Caco-2 (cell line): Measurements from ENCODE around the gene HERC2. TPM values are rescaled to one million over a fixed set of nuclear protein-coding genes. Genes with fewer than 3 reads are reported as not detected.

Experiments
- BruUV-seq: library from RNA; stranded (reverse); fragments of 400-500 nt; replicated peaks from 2 replicates; lab custom pipeline; 2021; lab: Mats Ljungman, UMichigan
- CTCF ChIA-PET: fragments of 300-600 bp; sonication (Branson Sonifier 250); formaldehyde crosslinking; loops from one replicate; lab custom pipeline; 2022; ENCODE audit warnings: antibody characterized with exemption; lab: Charles Lee
- POLR2A ChIA-PET: fragments of 300-600 bp; sonication (Branson Sonifier 250); formaldehyde crosslinking; loops from one replicate; lab custom pipeline; 2022; ENCODE audit warnings: antibody characterized with exemption; lab: Charles Lee
- DNase-seq, 2 experiments: peaks; one replicate each; pipeline versions ENCODE4 v3.0.0 to v3.0.0-alpha.2; 2020 to 2022
- H3K27me3 ChIP-seq: replicated peaks from 2 replicates; pipeline ENCODE4 v1.6.0; 2011; ENCODE audit warnings: low read length; ENCODE audit not compliant: control insufficient read depth, insufficient read depth
- H3K36me3 ChIP-seq: 2 replicates; pipeline ENCODE4 v1.5.1; 2011; ENCODE audit warnings: low read length; ENCODE audit not compliant: control insufficient read depth, insufficient read depth
- H3K4me1 ChIP-seq: fragments of 250-450 bp; sonication (Bioruptor Pico); 2 replicates; pipeline ENCODE4 v1.5.1; 2020; ENCODE audit warnings: mild to moderate bottlenecking
- H3K4me3 ChIP-seq: 2 replicates; pipeline ENCODE4 v1.5.1; 2011; ENCODE audit warnings: low read depth, mild to moderate bottlenecking, control low read depth, low read length
- H3K9me3 ChIP-seq: fragments of 250-450 bp; sonication (Bioruptor Pico); 2 replicates; pipeline ENCODE4 v1.5.1; 2020; ENCODE audit warnings: mild to moderate bottlenecking, moderate library complexity
- H3K27ac Mint-ChIP-seq: one replicate; pipeline ENCODE4 v1.8.0; 2022; ENCODE audit warnings: mixed read lengths; ENCODE audit not compliant: unreplicated experiment
- H3K27me3 Mint-ChIP-seq: one replicate; pipeline ENCODE4 v1.8.0; 2022; ENCODE audit warnings: mixed read lengths; ENCODE audit not compliant: insufficient read depth, unreplicated experiment
- H3K36me3 Mint-ChIP-seq: one replicate; pipeline ENCODE4 v1.8.0; 2022; ENCODE audit warnings: mild to moderate bottlenecking, mixed read lengths; ENCODE audit not compliant: insufficient read depth, unreplicated experiment
- H3K4me1 Mint-ChIP-seq: one replicate; pipeline ENCODE4 v1.8.0; 2022; ENCODE audit warnings: low read depth, mixed read lengths; ENCODE audit not compliant: unreplicated experiment
- H3K4me3 Mint-ChIP-seq: one replicate; pipeline ENCODE4 v1.8.0; 2022; ENCODE audit warnings: mild to moderate bottlenecking, moderate library complexity, mixed read lengths; ENCODE audit not compliant: unreplicated experiment
- H3K9me3 Mint-ChIP-seq: one replicate; pipeline ENCODE4 v1.8.0; 2022; ENCODE audit warnings: mixed read lengths; ENCODE audit not compliant: unreplicated experiment
- CTCF ChIP-seq, 2 experiments: fragments of 200-600 bp in 1 of 2; IDR thresholded peaks; 1 replicate in 1 of 2; 2 replicates in 1 of 2; pipeline versions ENCODE4 v1.5.1 to v1.8.0; 2011 to 2022; ENCODE audit warnings: antibody characterized with exemption in 1 of 2, control low read depth in 1 of 2, inconsistent platforms in 1 of 2, low read depth in 1 of 2, low read length in 1 of 2, mild to moderate bottlenecking in 1 of 2, moderate library complexity in 1 of 2; ENCODE audit not compliant: insufficient read depth in 1 of 2, severe bottlenecking in 1 of 2, unreplicated experiment in 1 of 2
- intact Hi-C: fragments of 100-400 bp; cut with micrococcal nuclease; formaldehyde crosslinking; loops from one replicate; pipeline ENCODE4 v1.10.0; 2022; ENCODE audit not compliant: unreplicated experiment
- total RNA-seq: library from RNA; stranded (reverse); gene quantifications from 2 replicates; pipeline ENCODE4 v1.2.3, GENCODE V29; 2022

Gene HERC2
- total RNA-seq, 1 experiment from 2014 or later = 76.9 TPM

DNA sequence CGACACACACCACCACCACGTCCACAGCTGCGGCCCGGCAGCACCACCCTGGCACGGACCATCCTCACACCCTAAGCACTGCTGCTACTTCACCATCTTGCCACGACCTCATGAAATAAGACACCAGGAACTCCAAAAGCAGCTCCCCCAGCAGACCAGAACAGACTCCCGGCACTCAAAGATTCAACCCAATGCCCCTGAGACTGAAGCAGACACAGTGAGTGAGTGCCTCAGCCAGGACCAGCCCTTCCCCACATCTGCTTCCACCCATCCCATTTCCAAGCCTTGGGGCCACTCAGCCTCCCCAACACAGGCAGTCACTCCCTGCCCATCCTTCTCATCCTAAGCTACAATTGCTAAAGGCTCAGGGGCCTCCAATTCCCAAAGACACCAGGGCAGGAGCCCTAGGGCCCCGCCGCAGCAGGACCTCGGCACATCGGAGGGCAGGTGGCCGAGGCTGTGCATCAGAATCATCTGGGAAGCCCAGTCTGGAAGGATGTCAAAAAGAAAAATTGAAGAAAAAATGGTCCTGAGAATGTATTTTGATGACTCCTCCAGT lies 204.5 kb downstream of the HERC2 start:
- Mint-ChIP-seq H3K9me3 (no peaks in the 10 kb centered on the region), H3K4me3 (no peak overlapping the region), H3K27me3 (no peaks in the 10 kb centered on the region), H3K4me1 (no peaks in the 10 kb centered on the region), H3K27ac (no peak overlapping the region), H3K36me3 (peaks cover 59% of the 10 kb centered on the region)
- H3K4me3 ChIP-seq = no peak overlapping the region
- BruUV-seq = no TSS peak
- POLR2A ChIA-PET = no interaction called here
- H3K27me3 ChIP-seq = no peaks in the 10 kb centered on the region
- intact Hi-C loops = no loop called here
- DNase-seq = no peak
- no peaks in the 10 kb centered on the region for H3K4me1 ChIP-seq
- CTCF ChIA-PET = interaction anchor here (0.7 kb wide), 1 partner anchor 18 kb away, joined by 3 read pairs; the partner anchor contains the start of gene OCA2
- no peaks in the 10 kb centered on the region for H3K9me3 ChIP-seq
- peaks cover 2% of the 10 kb centered on the region for H3K36me3 ChIP-seq
- no peak for TF ChIP-seq CTCF (IDR thresholded peaks at IDR 0.05; ENCODE audit: insufficient read depth in 1 of 2, low read depth in 1 of 2, low read length in 1 of 2, severe bottlenecking in 1 of 2, unreplicated experiment in 1 of 2)

DNA sequence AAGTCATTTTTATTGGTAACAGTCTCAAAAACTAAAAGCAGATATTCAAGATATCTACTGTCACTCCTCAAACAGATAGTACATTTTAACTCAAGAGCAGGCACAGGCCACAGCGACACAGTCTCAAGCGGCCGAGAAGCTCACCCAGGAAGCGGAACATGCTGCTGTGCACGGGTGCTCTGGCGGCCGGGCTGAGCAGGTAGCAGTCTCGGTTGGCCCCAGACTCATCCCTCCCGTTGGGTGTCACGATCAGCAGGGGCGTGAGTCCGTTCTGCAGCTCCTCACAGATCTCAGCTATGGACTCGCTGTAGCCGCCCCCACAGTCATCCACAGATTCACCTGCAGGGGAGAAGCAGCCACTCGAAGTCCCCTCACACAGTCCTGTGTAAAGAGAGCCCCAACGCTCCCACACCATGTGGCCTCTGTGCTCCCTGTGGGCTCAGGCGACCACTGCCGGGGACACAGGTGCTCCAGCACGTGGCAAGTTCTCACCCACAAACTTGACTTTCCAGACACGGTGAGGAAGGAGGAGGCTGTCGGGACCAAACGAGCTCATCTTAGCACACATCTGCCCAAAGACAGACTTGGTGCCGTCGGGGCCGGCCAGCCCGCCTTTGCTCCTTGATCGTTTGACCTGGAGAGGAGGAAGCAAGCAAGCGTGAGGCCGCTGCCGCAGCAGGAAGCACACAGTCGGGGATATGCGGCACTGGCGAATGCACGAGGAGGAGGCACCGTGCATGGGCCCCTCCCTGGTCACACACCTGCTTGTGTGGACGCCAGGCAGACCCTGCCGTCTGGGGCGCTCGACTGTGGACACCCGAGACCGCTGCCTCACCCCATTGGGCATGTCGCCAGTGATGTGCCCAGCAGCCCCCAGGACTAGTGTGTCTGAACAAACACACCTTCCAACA lies 205.2 kb downstream of the HERC2 start:
- H3K9me3 Mint-ChIP-seq = no peaks in the 10 kb centered on the region
- Histone ChIP-seq H3K4me3 (no peak overlapping the region), H3K36me3 (no peaks in the 10 kb centered on the region; the same call in 1 of the 2 replicates), H3K27me3 (no peaks in the 10 kb centered on the region), H3K9me3 (no peaks in the 10 kb centered on the region), H3K4me1 (no peaks in the 10 kb centered on the region)
- no peaks in the 10 kb centered on the region for H3K4me1 Mint-ChIP-seq
- POLR2A ChIA-PET = no interaction called here
- CTCF ChIA-PET = interaction anchor here (1.6 kb wide), 1 partner anchor 17 kb away, joined by 4 read pairs; the partner anchor contains the start of gene OCA2
- peaks cover 66% of the 10 kb centered on the region for H3K36me3 Mint-ChIP-seq
- BruUV-seq = no TSS peak
- DNase-seq = no peak
- H3K27ac Mint-ChIP-seq = no peak overlapping the region
- no peak for TF ChIP-seq CTCF (IDR thresholded peaks at IDR 0.05; ENCODE audit: insufficient read depth in 1 of 2, low read depth in 1 of 2, low read length in 1 of 2, severe bottlenecking in 1 of 2, unreplicated experiment in 1 of 2)
- H3K4me3 Mint-ChIP-seq = no peak overlapping the region
- intact Hi-C loops = no loop called here
- no peaks in the 10 kb centered on the region for H3K27me3 Mint-ChIP-seq

DNA sequence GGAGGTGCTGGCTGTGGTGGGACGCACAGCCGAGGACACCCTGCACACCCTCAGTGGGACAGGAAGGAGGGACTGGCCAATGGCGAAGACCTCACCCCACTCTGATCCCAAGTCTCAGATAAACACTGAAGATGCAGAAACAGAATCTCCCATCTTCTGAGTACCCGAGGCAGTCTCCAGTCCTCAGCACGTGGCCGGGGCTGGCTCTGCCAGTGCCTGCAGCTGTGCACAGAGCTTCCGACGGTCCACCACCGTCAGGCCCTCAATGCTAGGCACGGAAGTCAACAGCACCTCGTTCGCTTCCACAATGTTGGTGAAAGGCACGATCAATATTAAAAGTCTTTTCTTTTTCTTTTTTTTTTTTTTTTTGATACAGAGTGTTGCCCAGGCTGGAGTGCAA lies 206.1 kb downstream of the HERC2 start:
- Histone ChIP-seq H3K9me3 (no peaks in the 10 kb centered on the region), H3K27me3 (no peaks in the 10 kb centered on the region), H3K4me3 (no peak overlapping the region), H3K4me1 (no peaks in the 10 kb centered on the region), H3K36me3 (no peaks in the 10 kb centered on the region; the same call in 1 of the 2 replicates)
- BruUV-seq = no TSS peak
- Mint-ChIP-seq H3K4me3 (no peak overlapping the region), H3K27ac (no peak overlapping the region), H3K27me3 (no peaks in the 10 kb centered on the region), H3K36me3 (peaks cover 58% of the 10 kb centered on the region), H3K4me1 (no peaks in the 10 kb centered on the region), H3K9me3 (no peaks in the 10 kb centered on the region)
- ChIA-PET CTCF (interaction anchor here (1.6 kb wide), 1 partner anchor 16 kb away, joined by 4 read pairs; the partner anchor contains the start of gene OCA2), POLR2A (no interaction called here)
- TF ChIP-seq CTCF (IDR thresholded peaks at IDR 0.05; ENCODE audit: insufficient read depth in 1 of 2, low read depth in 1 of 2, low read length in 1 of 2, severe bottlenecking in 1 of 2, unreplicated experiment in 1 of 2) = no peak
- intact Hi-C loops = no loop called here
- no peak for DNase-seq
